Measurements from ENCODE around the gene UGT2B15.
"Not testable (repeated sequence)": the region's sequence is repeated elsewhere in the genome, so short reads cannot be mapped to it uniquely, and the experiment has no call there.

Gene UGT2B15

DNA sequence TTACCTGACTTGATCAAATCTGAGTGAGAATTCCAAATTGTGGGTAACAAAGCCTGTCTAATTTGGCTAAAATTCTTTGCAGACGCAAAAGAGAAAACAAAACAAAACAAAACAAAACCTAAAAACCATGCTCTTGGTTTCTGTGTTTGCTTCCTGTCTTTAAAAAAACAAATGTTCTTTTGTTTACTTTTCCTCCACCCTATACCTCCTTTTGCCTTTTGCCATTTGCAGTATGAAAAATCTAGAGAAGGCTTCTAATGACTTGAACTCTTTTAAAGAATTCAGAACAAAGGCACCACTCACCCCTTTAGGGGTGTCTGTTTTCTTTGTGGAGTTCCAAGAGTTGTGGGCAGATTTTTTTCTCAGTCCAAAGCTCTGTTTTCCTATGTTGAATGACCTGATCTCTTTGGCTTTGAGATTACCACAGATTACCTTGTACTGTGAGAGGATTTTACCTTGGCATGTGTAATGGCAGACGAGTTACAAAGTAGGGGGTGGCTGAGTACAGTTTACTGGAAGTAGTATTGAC, 13.9 kb downstream of the UGT2B15 start:
- DNase-seq (ENCODE audit: low read depth in 2 of 3, low spot score in 1 of 3): not testable (repeated sequence)

DNA sequence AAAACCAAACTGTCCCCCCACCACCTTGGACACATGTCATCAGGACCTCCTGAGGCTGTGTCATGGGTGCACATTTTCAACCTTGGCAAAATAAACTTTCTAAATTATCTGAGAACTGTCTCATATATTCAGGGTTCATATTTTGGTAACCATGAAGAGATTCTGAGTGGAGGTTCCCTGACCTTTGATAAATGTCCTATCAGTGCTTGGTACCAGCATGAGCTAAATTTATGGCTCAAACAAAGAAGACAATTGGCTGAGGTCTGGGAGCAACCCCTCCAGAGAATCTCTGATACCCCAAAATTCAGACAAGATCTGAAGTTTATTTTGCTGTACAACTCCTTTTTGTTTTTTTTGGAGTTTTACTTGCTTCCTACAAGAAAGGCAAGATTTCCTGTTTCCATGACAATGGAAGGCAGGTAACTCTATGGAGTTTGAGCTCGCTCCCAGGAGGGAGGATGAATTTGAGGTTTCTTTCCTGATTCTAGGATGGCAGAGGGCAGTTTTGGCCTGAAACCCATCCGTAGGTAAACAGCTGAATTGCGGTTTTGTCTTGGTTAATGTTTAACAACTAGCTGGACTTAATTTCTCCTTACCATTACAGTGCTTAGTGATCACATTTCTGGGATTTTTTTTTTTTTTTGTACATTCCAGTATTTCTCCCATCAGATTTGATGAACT, 14.5 kb downstream of the UGT2B15 start:
- no peak for DNase-seq (ENCODE audit: low read depth in 2 of 3, low spot score in 1 of 3)

DNA sequence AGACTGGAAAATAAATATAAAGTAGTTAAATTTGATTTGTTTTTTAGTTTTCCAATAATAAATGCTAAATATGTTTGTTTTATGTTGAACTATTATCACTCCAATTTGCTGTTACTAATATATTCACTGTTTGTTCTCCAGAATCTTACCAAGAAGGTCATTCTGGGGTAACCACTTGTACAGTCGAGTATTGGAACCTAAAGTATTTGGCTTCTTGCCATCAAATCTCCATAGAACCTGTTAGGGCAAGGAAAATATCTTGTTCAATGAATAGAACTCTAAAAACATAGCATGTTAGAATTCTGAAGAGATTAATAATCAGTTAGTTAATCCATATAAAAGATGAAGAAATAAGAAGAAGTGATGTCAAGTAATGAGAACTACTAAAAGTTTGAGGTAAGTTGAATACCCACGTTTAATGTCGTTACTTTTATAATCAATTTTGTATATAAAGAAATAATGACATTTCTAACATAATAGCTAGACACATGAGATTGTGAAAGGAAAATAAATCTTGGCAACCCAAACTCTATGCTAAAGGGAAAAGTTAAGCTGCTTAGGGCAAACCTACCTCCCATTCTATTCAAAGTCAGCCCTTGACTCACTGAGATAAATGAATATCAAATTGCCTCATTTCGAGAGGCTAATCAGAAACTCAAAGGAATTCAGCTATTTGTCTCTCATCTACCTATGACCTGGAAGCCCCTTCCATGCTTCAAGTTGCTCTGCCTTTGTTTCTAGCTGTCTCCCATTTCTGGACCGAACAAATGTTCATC, 15.3 kb downstream of the UGT2B15 start:
- no peak for DNase-seq (ENCODE audit: low read depth in 2 of 3, low spot score in 1 of 3)

DNA sequence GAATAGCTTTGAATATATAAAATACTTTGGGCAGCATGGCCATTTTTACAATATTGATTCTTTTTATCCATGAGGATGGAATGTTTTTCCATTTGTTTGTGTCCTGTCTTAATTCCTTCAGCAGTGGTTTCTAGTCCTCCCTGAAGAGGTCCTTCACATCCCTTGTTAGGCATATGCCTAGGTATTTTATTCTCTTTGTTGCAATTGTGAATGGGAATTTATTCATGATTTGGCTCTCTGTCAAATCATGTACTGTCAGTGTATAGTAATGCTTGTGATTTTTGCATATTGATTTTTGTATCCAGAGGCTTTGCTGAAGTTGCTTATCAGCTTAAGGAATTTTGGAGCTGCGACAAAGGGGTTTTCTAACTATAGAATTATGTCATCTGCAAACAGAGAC, 18.5 kb downstream of the UGT2B15 start:
- DNase-seq (ENCODE audit: low read depth in 2 of 3, low spot score in 1 of 3): no peak

DNA sequence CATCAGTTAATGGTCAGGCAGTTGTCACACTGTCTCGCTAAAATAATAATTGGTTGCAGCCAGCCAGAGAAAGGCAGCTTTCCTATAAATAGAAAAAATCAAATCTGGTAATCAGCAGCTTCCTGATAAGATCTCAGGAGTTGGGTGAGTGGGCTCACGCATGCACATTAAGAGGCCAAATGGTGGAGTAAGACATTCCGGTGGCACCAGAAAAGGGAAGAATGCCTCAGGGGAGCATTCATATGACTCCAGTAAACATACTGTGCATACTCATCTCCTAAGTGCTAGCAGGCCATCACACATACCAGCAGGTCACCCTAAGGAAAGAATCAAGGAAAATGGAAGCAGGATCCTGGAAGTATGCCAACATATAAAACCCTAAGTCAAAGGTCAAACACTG, 40.1 kb downstream of the UGT2B15 start:
- DNase-seq (ENCODE audit: low read depth in 2 of 3, low spot score in 1 of 3): no peak

DNA sequence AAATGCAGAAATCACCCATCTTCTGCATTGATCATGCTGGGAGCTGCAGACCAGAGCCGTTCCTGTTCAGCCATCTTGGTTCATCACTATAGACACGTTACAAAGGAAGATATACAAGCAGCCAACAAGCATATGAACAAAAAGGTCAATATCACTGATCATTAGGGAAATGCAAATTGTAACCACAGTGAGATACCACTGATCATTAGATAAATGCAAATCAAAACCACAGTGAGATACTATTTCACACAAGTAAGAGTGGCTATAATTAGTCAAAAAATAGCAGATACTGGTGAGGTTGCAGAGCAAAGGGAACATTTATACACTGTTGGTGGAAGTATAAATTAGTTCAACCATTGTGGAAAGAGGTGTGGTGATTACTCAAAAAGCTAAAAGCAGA, 47.7 kb downstream of the UGT2B15 start:
- not testable (repeated sequence) for DNase-seq (ENCODE audit: low read depth in 2 of 3, low spot score in 1 of 3)

DNA sequence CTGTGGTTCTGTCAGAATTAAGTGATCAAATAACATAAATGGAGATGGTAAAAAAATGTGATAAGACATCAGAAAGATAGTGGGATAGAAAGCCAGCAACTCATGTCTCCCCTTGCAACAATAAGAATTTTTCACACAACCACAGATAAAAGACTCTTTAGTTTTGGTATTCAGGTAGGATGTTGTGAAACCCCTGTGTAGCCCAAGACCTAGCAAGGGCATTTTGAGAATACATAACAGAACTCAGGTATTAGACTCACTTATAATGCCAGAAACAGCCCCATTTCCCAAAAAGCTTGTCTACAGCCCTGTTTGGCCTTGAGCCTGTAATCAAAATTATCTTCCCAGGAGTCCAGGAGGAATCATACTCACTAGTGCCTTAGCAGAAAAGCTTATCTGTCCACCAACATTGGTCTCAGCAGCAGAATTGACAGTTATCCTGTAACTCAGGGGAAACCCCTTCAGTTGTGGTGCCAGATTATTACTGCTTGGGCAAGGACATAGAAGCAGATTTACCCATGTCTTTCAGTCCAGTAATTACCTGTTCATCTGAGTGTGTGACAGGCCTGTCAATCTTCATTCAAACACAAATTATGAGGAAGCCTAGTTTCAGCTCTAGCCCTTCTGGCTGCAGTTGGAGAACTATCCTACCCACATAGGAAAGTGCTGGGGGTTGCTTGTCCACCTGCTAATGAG, 53.3 kb downstream of the UGT2B15 start:
- DNase-seq (ENCODE audit: low read depth in 2 of 3, low spot score in 1 of 3): no peak

DNA sequence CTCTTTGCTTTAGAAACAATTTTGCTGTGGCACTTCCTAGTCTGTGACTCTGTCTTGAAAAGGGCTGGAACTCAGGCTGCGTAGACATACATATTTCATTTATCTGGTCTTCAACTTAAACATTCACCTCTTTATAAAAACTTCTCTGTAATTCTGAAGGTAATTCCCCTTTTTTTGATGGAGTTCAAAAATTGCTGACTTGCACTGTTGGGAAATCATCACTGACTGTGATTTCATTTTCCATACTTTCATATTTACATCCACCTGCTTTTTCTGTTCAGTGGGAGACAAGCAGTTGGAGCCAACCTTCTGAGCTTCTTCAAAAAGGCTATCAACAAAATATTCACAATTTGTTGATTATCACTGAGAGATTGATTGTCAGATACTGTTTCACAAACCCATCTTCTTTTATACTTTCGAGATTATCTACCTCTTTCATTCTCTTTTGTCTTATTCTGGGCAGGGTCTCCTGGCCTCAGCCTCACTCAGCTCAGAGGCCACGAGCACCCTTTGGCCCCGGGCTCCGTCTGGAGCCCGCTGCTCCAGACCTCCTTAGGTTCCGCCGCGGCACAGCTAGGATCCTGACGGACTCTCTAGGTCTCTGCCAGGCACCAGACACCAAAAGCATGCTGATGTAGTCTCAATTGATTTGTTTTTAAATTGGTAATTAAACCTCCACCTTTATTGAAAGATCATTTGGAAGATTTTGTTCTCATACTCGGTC, 54.6 kb downstream of the UGT2B15 start:
- DNase-seq (ENCODE audit: low read depth in 2 of 3, low spot score in 1 of 3): no peak

DNA sequence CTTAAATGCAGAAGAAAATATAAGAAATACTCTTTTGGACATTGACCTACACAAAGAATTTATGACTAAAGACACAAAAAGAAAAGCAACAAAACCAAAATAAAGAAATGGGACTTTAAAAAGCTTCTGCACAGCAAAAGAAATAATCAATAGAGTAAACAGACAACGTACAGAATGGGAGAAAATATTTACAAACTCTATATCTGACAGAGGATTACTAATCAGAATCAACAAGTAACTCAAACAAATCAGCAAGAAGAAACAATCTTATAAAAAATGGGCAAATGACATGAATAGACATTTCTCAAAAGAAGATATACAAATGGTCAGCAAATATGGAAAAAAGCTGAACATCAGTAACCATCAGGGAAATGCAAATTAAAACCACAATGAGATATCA, 56.7 kb downstream of the UGT2B15 start:
- DNase-seq (ENCODE audit: low read depth in 2 of 3, low spot score in 1 of 3): no peak

DNA sequence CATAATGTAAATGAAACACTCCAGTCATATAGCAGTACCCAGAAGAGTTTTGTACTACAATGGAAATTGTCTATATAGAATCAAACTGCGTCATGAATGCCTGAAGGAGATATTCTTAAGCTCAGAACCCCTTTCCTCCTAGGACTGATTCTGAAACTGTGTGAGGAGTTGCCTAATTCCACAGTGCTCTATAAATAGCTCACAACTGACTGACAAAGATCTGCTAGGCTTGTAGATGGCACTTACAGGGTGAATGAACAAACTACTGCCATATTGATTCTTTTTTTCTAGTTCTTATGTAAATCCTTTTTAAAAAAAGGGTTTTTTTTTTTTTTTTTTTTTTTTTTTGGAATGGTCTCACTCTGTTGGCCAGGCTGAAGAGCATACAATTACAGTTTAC, 64.2 kb downstream of the UGT2B15 start:
- DNase-seq (ENCODE audit: low read depth in 2 of 3, low spot score in 1 of 3): no peak

DNA sequence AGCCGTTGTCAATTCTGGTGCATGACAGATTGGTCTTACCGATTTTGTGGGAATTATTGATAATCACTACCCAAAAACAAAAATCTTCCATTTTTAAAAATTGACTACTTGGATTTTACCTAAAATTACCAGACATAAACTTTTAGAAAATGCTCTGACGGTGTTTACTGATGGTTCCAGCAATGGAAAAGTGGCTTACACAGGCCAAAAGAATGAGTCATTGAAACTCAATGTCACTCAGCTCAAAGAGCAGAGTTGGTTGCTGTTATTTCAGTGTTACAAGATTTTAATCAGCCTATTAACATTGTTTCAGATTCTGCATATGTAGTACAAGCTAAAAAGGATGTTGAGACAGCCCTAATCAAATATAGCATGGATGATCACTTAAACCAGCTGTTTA, 71.3 kb downstream of the UGT2B15 start:
- no peak for DNase-seq (ENCODE audit: low read depth in 2 of 3, low spot score in 1 of 3)

DNA sequence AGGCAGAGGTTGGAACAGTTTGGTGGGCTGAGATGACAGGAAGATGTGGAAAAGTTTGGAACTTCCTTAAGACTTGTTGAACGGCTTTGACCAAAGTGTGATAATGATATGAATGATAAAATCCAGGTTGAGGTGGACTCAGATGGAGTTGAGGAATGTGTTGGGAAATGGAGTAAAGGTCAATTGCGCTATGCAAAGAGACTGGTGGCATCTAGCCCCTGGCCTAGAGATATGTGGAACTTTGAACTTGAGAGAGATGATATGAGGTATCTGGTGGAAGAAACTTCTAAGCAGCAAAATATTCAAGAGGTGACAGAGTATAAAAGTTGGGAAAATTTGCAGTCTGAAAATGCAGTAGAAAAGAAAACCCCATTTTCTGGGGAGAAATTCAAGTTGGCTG, 73.0 kb downstream of the UGT2B15 start:
- no peak for DNase-seq (ENCODE audit: low read depth in 2 of 3, low spot score in 1 of 3)

Measured in stimulated activated CD4-positive, alpha-beta T cell treated with anti-CD3 and anti-CD28 coated beads, Interleukin-12 subunit alpha, Interleukin-12 subunit beta, amount 100 ng/mL, for 48 hours (primary cell).